A549 (cell line): ENCODE results near the gene LRRC9.

Experiments used
- SMC3 ChIP-seq: fragments of >200 bp; sonication (Bioruptor Twin); formaldehyde crosslinking; IDR thresholded peaks from 3 replicates; pipeline ENCODE4 v1.6.1; 2018; ENCODE audit warnings: inconsistent platforms
- TF ChIP-seq, protein P1 (sequence below): IDR thresholded peaks from 2 replicates; pipeline ENCODE4 v1.6.1; 2012
- TF ChIP-seq, protein P2 (sequence below): fragments of >200 bp; sonication (Bioruptor Twin); formaldehyde crosslinking; IDR thresholded peaks from 3 replicates; pipeline ENCODE4 v1.5.1; 2016
- TF ChIP-seq, protein P3 (sequence below): fragments of 200-600 bp; sonication (generic); IDR thresholded peaks from 2 replicates; pipeline ENCODE4 v1.6.1; 2016; ENCODE audit warnings: antibody characterized with exemption, mild to moderate bottlenecking, moderate library complexity

DNA sequence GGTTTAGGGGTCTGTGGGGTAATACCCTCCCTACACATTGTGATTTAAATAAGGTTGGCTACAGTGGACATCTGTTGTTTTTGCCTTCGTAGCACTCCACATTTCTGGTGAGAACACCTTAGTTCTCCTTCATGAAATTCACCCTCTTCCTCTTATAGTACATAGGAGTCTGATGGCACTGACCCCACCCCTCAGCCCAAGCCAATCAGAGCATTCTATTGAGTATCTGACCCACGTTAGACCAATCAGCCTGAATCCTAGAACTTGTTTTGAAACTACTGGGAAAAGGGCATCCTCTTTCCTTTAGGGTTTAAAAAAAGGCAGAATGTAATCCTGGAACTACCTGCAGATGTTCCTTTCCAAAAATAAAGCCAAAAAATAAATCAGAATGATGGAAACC lies 15.8 kb upstream of the LRRC9 start:
- TF ChIP-seq SMC3 = no peak
- TF ChIP-seq, protein P1, sequence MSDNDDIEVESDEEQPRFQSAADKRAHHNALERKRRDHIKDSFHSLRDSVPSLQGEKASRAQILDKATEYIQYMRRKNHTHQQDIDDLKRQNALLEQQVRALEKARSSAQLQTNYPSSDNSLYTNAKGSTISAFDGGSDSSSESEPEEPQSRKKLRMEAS = no peak
- TF ChIP-seq, protein P2, sequence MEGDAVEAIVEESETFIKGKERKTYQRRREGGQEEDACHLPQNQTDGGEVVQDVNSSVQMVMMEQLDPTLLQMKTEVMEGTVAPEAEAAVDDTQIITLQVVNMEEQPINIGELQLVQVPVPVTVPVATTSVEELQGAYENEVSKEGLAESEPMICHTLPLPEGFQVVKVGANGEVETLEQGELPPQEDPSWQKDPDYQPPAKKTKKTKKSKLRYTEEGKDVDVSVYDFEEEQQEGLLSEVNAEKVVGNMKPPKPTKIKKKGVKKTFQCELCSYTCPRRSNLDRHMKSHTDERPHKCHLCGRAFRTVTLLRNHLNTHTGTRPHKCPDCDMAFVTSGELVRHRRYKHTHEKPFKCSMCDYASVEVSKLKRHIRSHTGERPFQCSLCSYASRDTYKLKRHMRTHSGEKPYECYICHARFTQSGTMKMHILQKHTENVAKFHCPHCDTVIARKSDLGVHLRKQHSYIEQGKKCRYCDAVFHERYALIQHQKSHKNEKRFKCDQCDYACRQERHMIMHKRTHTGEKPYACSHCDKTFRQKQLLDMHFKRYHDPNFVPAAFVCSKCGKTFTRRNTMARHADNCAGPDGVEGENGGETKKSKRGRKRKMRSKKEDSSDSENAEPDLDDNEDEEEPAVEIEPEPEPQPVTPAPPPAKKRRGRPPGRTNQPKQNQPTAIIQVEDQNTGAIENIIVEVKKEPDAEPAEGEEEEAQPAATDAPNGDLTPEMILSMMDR = no peak
- TF ChIP-seq, protein P3, sequence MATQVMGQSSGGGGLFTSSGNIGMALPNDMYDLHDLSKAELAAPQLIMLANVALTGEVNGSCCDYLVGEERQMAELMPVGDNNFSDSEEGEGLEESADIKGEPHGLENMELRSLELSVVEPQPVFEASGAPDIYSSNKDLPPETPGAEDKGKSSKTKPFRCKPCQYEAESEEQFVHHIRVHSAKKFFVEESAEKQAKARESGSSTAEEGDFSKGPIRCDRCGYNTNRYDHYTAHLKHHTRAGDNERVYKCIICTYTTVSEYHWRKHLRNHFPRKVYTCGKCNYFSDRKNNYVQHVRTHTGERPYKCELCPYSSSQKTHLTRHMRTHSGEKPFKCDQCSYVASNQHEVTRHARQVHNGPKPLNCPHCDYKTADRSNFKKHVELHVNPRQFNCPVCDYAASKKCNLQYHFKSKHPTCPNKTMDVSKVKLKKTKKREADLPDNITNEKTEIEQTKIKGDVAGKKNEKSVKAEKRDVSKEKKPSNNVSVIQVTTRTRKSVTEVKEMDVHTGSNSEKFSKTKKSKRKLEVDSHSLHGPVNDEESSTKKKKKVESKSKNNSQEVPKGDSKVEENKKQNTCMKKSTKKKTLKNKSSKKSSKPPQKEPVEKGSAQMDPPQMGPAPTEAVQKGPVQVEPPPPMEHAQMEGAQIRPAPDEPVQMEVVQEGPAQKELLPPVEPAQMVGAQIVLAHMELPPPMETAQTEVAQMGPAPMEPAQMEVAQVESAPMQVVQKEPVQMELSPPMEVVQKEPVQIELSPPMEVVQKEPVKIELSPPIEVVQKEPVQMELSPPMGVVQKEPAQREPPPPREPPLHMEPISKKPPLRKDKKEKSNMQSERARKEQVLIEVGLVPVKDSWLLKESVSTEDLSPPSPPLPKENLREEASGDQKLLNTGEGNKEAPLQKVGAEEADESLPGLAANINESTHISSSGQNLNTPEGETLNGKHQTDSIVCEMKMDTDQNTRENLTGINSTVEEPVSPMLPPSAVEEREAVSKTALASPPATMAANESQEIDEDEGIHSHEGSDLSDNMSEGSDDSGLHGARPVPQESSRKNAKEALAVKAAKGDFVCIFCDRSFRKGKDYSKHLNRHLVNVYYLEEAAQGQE = no peak
